ENCODE results near the gene FUT8.

FUT8 gene

GRCh38 chr14:65476273-65476941 is 63.9 kb downstream of the FUT8 start:
- H3K4me1 ChIP-seq = no peaks in the 10 kb centered on the region
- H3K79me2 ChIP-seq = peaks cover 24% of the 10 kb centered on the region
- H3K27ac ChIP-seq = no peak overlapping the region
- H3K4me3 ChIP-seq (ENCODE audit: low read depth, low read length) = no peak overlapping the region
- H2AFZ ChIP-seq = no peak overlapping the region
- TF ChIP-seq, protein P1, sequence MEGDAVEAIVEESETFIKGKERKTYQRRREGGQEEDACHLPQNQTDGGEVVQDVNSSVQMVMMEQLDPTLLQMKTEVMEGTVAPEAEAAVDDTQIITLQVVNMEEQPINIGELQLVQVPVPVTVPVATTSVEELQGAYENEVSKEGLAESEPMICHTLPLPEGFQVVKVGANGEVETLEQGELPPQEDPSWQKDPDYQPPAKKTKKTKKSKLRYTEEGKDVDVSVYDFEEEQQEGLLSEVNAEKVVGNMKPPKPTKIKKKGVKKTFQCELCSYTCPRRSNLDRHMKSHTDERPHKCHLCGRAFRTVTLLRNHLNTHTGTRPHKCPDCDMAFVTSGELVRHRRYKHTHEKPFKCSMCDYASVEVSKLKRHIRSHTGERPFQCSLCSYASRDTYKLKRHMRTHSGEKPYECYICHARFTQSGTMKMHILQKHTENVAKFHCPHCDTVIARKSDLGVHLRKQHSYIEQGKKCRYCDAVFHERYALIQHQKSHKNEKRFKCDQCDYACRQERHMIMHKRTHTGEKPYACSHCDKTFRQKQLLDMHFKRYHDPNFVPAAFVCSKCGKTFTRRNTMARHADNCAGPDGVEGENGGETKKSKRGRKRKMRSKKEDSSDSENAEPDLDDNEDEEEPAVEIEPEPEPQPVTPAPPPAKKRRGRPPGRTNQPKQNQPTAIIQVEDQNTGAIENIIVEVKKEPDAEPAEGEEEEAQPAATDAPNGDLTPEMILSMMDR (IDR thresholded peaks at IDR 0.05) = no peak
- H3K27me3 ChIP-seq (ENCODE audit: control insufficient read depth, insufficient read depth, low read length) = no peaks in the 10 kb centered on the region
- no peak overlapping the region for H3K9ac ChIP-seq
- H3K4me2 ChIP-seq (ENCODE audit: low read length) = no peak overlapping the region
- no peaks in the 10 kb centered on the region for H3K9me3 ChIP-seq (ENCODE audit: control insufficient read depth, low read length)
- no peaks in the 10 kb centered on the region for H3K36me3 ChIP-seq (ENCODE audit: control insufficient read depth, insufficient read depth, low read length)

GRCh38 chr14:65476942-65477318 is 64.4 kb downstream of the FUT8 start:
- H3K4me3 ChIP-seq (ENCODE audit: low read depth, low read length) = no peak overlapping the region
- H2AFZ ChIP-seq = no peak overlapping the region
- H3K4me1 ChIP-seq = no peaks in the 10 kb centered on the region
- peaks cover 24% of the 10 kb centered on the region for H3K79me2 ChIP-seq
- TF ChIP-seq, protein P1 (IDR thresholded peaks at IDR 0.05) = no peak
- no peak overlapping the region for H3K27ac ChIP-seq
- H3K36me3 ChIP-seq (ENCODE audit: control insufficient read depth, insufficient read depth, low read length) = no peaks in the 10 kb centered on the region
- no peak overlapping the region for H3K4me2 ChIP-seq (ENCODE audit: low read length)
- H3K9me3 ChIP-seq (ENCODE audit: control insufficient read depth, low read length) = no peaks in the 10 kb centered on the region
- no peak overlapping the region for H3K9ac ChIP-seq
- no peaks in the 10 kb centered on the region for H3K27me3 ChIP-seq (ENCODE audit: control insufficient read depth, insufficient read depth, low read length)

DNA sequence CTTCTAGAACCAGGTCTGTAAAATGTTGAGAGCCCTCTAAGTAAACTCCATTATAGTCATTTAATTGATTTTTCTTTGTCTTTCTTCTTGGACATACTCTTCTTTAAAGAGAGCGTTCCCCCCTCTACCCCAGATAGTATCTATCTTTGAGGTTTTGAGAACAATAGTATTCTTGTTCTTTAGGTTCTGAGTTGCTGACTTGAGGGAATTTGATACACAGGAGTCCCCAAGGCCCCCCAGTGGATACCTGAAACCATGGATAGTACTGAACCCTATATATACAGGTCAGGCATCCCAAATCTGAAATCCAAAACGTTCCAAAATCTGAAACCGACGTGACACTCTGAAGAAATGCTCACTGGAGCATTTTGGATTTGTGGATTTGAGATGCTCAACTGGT is 65.5 kb downstream of the FUT8 start:
- no peak overlapping the region for H3K9ac ChIP-seq
- peaks cover 26% of the 10 kb centered on the region for H3K79me2 ChIP-seq
- H2AFZ ChIP-seq = no peak overlapping the region
- H3K4me2 ChIP-seq (ENCODE audit: low read length) = no peak overlapping the region
- TF ChIP-seq, protein P1 (IDR thresholded peaks at IDR 0.05) = no peak
- H3K36me3 ChIP-seq (ENCODE audit: control insufficient read depth, insufficient read depth, low read length) = no peaks in the 10 kb centered on the region
- H3K4me1 ChIP-seq = peaks cover 4% of the 10 kb centered on the region
- no peak overlapping the region for H3K27ac ChIP-seq
- H3K27me3 ChIP-seq (ENCODE audit: control insufficient read depth, insufficient read depth, low read length) = no peaks in the 10 kb centered on the region
- H3K4me3 ChIP-seq (ENCODE audit: low read depth, low read length) = no peak overlapping the region
- H3K9me3 ChIP-seq (ENCODE audit: control insufficient read depth, low read length) = no peaks in the 10 kb centered on the region

DNA sequence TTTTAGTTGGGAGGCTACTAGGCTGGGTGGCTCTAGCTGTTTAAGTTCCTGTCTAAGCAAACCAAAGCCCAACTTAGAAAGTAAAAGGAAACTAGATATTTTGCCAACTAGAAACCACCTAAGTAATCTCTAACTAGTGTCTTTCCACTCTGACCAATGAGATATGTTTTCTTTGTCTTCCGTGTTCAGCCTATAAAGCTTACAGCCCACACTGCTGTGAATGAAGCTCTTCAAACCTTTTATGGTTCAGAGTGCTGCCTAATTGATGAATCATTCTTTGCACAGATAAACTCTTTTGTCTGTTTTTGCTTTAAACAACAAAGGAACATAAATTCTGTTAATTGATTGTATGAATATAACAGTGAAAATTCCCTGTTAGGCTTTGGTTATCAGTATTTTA is 66.1 kb downstream of the FUT8 start:
- peaks cover 4% of the 10 kb centered on the region for H3K4me1 ChIP-seq
- H3K27ac ChIP-seq = no peak overlapping the region
- no peak overlapping the region for H3K4me3 ChIP-seq (ENCODE audit: low read depth, low read length)
- no peaks in the 10 kb centered on the region for H3K36me3 ChIP-seq (ENCODE audit: control insufficient read depth, insufficient read depth, low read length)
- no peaks in the 10 kb centered on the region for H3K27me3 ChIP-seq (ENCODE audit: control insufficient read depth, insufficient read depth, low read length)
- H3K9ac ChIP-seq = no peak overlapping the region
- H3K4me2 ChIP-seq (ENCODE audit: low read length) = no peak overlapping the region
- TF ChIP-seq, protein P1 (IDR thresholded peaks at IDR 0.05) = no peak
- no peaks in the 10 kb centered on the region for H3K9me3 ChIP-seq (ENCODE audit: control insufficient read depth, low read length)
- H2AFZ ChIP-seq = no peak overlapping the region
- H3K79me2 ChIP-seq = peaks cover 27% of the 10 kb centered on the region

GRCh38 chr14:65479386-65479785 is 66.9 kb downstream of the FUT8 start:
- Histone ChIP-seq H3K27me3 (ENCODE audit: control insufficient read depth, insufficient read depth, low read length) (no peaks in the 10 kb centered on the region), H3K36me3 (ENCODE audit: control insufficient read depth, insufficient read depth, low read length) (no peaks in the 10 kb centered on the region), H3K9ac (no peak overlapping the region), H3K4me1 (peaks cover 4% of the 10 kb centered on the region), H3K9me3 (ENCODE audit: control insufficient read depth, low read length) (no peaks in the 10 kb centered on the region), H3K4me2 (ENCODE audit: low read length) (no peak overlapping the region), H2AFZ (no peak overlapping the region), H3K4me3 (ENCODE audit: low read depth, low read length) (no peak overlapping the region), H3K27ac (no peak overlapping the region), H3K79me2 (peaks cover 24% of the 10 kb centered on the region)
- TF ChIP-seq, protein P1 (IDR thresholded peaks at IDR 0.05) = no peak
